Hematopoietic multipotent progenitor cell (in vitro differentiated cells): ENCODE measurements around the gene APOBEC3H. TPM values are rescaled to one million over a fixed set of nuclear protein-coding genes. Genes with fewer than 3 reads are reported as not detected.

Source experiments
- DNase-seq, 3 donors: peaks; one replicate each; pipeline ENCODE4 v3.0.0-alpha.2; 2011 to 2015; ENCODE audit warnings: low read depth in 2 of 3, low spot score in 2 of 3
- total RNA-seq: library from RNA; depleted of rRNA; stranded (reverse); fragments of >200 nt; gene quantifications from one replicate; pipeline ENCODE4 v1.2.3, GENCODE V29; 2012

The APOBEC3H gene
- total RNA-seq, 1 donor = 0.27 TPM

- no peak for DNase-seq
These were observed 16.8 kb upstream of the APOBEC3H start for GRCh38 chr22:39080052-39080762.

- DNase-seq = no peak
These were observed 16.0 kb upstream of the APOBEC3H start for GRCh38 chr22:39081016-39081415.

- DNase-seq = no peak
These were observed 15.4 kb upstream of the APOBEC3H start for GRCh38 chr22:39081598-39081997.

DNA sequence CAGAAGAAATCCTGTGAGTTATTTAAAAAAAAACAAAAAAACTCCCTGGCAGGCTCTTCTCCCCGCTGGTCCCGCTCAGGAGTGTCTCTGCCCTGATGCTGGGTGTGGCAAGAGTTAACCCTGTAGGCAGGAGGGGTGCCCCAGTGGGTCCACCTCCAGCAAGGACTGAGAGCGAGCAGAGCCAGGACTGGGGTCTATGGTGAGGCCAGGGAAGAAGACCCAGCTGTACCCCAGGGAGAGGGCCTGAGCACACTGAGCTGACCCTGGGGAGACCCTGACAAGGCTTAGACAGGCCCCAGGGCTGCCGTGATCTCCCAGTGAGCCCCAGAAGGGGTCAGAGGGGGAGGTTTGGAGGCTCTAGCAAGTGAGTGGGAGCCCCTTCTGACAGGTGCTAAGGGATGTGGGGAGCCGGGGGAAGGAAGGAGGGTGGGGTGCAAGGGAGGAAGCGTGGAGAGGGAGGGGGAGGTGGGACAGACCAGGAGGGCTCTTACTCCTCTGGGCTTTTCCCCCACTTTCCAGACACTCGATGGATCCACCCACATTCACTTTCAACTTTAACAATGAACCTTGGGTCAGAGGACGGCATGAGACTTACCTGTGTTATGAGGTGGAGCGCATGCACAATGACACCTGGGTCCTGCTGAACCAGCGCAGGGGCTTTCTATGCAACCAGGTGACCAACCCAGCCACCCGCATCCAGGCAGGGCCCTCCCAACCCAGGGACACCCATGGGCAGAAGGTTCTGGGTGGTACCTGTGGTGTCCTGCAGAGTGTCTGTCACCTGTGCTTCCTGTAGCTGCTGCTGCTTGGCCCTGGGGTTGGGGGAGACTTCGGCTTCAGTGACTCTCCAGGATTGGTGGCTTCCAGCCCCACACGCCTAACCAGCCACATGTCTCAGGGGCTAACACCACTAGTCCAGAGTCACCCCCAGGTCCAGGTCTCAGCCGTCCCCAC, 13.6 kb upstream of the APOBEC3H start:
- no peak for DNase-seq

DNA sequence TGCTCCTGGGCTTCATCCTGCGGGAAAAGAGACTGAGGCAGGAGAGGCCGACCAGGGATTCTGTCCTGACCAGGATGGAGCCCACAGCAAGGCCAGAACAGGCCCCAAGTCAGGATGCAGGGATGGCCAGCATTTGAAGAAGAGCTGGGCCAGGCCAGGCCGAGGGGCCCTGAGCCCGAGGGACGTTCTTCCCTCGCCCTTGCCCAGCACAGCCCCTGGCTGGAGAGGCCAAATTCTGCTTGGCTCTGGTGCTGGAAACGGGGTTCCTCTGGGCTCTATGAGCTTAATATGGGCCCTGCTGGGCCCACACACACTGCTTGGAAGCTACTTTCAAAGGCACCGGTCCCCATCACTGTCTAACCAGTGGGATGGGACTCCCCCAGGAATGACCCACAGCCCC, 12.4 kb upstream of the APOBEC3H start:
- no peak for DNase-seq

DNA sequence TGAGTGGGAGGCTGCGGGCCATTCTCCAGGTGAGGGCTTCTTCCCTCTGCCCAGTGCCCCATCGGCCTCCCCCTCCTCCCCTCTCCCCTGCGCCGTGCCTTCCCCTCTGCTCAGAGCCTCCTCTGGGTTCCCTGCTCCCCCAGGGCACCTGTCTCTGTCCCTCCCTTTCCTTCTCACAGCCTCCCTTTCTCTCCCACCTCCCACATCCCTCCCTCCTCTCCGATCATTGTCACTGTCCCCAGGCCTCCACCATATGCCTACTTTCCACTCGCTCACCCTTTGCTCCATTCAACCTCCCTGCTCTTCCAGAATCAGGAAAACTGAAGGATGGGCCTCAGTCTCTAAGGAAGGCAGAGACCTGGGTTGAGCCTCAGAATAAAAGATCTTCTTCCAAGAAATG, 9.9 kb upstream of the APOBEC3H start:
- DNase-seq = no peak

GRCh38 chr22:39087881-39088684, 9.0 kb upstream of the APOBEC3H start:
- no peak for DNase-seq

- DNase-seq = no peak
These were observed 8.4 kb upstream of the APOBEC3H start for GRCh38 chr22:39088685-39089032.

DNA sequence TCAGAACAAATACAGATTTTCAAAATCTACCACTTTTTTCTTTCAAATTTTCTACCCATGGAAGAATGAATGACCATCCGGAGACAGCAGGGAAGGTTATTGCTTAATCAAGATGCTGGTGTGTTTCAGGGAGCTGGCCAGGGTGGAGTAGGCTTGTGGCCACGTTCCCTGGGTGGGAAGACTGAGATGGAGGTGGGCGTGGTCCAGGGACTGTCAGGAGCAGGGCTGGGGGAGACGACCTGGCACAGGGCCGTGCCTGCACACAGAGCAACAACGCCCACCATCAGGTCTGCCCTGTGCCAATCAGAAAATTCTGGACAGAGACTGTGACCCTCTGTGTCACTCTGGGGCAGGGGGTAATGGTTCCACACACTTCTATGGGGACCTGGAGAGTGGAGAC, 7.1 kb upstream of the APOBEC3H start:
- no peak for DNase-seq

DNA sequence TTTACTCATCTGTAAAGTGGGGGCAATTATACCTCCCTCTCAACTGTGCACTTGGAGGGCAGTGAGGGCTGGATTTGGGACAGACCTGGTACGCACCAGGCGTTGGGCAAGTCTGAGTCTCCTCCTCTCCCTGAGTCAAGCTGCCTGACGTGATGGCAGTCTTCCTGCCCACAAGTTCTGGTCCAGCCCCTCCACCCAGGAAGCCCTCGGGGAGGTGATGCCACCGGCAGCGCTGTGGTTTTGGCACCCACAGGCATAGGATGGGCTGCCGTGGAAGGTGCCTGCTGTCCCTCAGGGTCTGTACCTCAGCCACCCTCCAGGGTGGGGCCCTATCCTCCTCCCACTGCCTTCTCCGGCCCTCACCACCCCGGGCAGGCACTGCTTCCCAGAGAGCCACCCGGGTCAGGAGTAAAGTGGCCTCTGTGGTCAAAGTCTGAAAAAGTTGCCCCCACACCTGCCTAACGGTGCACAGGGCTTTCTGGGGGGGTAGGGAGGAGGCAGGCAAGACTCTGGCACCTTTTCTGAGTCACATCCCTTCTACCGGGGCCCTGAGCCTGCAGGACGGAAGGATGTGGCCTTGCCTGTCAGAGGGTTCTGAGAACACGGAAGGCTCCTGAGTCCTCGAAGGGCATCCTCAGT, 6.5 kb upstream of the APOBEC3H start:
- DNase-seq = peak in 1 of 3 donors; percentile 70

DNA sequence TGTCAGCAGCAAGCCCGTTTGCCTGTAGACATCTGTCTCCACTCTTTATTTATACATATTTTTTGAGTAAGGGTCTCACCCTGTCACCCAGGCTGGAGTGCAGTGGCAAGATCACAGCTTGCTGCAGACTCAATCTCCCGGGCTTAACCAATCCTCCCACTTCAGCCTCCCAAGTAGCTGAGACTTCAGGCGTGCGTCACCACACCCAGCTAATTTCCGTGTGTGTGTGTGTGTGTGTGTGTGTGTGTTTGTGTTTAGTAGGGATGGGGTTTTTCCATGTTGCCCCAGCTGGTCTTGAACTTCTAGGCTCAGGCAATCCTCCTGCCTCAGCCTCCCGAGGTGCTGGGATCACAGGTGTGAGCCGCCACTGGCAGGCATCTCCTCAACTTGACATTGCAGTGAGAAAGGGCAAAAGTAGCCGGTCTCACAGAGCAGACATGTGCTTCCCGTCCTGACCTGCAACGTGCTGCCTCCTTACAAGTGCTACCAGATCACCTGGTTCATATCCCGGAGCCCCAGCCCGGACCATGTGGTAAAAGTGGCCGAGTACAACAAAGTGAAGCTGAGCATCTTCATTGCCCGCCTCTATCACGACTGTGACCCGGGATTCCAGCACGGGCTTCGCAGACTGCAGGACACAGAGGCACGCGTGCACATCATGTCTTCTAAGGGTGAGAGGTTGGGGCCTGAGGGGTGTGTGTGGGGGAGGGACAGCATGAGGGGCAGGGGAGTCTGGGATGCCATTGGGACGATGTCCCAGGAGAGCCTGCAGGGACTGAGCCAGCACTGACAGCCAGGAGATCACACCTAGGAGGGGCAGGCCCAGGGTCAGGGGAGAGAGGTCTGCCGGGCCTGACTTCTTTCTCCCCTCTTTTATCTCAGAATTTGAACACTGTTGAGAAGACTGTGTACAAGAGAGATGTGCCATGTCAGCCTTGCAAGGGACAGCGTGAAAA, 5.6 kb upstream of the APOBEC3H start:
- DNase-seq = no peak

DNA sequence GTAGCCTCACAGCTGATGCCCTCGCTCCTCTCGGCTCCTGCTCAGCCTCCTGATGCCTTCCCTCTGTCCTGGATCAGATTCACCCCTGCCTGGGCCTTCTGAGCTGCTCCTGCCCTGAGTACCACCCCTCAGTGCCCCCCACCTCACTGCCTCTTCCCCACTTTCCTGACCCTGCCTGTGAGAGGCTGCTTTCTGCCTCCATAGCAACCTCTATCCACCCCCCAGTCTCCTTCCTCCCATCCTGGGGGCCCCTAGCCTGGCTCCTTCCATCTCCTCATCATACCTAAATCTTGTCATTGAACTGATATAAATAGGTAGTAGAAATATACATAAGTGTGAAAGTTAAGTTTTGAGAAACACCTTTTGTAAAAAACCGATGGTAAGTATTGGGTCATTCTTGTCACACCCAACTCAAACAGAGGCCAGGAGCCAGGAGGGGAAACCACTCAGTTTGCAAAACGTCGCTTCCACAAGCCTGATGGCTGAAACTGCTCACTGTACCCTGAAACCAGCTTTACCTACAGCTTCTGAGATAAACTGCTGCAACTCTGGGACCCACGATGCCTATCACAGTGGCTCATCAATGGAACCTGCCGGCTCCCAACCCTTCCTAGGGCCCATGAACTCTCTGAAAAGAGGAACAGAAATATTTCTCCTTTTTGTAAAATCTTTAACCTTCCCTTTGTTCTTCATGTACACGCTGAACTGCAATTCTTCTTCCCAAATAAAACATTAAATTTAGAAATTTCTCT, 4.8 kb upstream of the APOBEC3H start:
- DNase-seq = no peak

DNA sequence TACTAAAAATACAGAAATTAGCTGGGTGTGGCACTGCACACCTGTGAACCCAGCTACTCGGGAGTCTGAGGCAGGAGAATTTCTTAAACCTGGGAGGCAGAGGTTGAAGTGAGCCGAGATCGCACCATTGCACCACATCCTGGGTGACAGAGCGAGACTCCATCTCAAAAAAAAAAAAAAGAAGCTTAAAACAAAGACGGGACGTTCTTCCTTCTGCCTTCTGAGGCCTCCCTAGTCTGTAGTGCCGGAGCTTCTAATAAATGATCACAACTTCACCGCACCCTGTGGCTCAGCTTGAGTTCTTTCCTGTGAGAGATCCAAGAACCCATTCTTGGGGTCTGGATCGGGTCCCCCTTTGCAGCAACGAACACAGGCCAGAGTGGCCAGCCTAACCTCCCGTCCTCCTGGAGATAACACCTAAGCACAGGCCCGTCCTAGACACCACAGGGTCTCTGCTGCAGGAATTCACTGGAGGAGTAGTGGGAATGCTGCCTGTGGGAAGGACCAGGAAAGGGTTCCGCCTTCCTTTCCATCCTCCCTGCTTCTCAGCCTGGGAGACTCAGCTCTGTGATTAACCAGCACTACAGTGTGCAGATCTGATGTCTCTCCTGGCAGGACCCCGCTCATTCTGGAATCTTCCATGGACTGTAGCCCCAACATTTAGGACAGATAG, 2.2 kb upstream of the APOBEC3H start:
- no peak for DNase-seq

DNA sequence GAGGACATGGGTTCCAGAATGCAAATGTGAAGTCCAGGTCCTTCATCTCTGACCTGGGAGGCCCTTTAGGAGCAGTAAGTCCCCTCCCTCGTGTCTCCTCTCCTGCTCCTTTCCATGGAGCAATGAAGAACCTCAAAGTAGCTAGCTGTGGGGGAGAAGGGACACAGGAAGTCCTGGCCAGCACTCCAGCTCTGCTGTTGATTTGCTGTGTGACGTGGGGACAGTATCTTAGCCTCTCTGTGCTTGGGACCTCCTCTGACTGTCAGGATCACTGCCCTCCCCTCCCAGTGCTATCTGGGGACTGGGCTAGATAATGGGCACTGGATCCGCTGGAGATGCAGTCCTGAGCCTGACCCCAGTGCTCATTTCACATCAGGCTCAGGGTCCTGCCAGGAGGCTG, 1.1 kb upstream of the APOBEC3H start:
- DNase-seq = no peak

DNA sequence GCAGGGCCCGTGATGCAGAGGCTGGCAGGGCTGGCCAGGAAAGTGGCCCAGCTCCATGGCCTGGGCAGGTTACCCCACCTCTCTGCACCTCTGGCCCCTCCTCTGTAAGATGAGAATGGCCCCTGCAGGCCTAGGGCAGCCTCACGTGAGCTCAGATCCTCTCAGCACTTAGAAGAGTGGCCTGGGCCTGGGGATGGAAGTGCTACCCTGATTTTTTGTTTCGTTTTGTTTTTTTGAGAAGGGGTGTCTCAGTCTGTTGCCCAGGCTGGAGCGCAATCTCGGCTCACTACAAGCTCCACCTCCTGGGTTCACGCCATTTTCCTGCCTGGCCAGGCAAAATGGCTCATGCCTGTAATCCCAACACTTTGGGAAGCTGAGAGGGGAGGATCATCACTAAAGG, 982 bp downstream of the APOBEC3H start:
- no peak for DNase-seq

- DNase-seq = no peak
These were observed 1.5 kb downstream of the APOBEC3H start for GRCh38 chr22:39098576-39098975.

GRCh38 chr22:39101226-39101625, 4.2 kb downstream of the APOBEC3H start:
- no peak for DNase-seq

DNA sequence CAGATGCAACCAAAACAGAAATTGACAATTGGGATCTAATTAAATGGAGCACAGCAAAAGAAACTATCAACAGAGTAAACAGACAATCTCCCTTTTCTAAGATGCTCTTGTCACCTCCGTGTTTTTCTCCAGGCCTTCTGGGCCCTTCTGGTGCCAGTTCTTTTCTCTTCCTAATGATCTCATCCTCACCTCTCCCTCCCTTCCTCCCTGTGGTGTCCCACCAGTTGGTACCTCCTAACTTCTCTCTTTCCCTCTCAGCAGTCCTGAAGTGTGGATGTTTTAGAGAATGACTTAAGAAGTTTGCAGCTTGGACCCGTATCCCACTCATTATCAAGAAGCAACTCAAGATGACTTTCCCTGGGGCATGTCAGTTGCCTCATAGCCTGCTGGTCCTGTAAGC, 6.4 kb downstream of the APOBEC3H start:
- DNase-seq = no peak
